Measurements from ENCODE around the gene SEC24B.

The SEC24B gene

DNA sequence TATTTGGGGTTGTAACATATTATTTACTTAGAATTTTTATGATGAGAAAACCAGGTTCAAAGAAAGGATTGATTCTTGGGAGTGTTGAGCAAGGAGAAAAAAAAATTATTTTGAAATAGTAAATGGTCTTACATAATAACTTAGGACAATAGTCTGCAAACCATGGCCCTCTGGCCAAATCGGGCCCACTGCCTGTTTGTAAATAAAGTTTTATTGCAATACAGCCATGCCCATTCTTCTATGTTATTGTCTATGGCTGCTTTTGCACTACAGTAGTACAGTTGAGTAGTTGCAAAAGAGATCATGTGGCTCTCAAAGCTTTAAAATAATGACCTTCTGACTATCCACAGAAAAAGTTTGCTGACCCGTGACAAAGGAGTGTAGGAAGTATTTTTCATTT, 63.3 kb downstream of the SEC24B start:
- no peak overlapping the region for H4K8ac ChIP-seq (ENCODE audit: low read depth, low read length)
- no peak overlapping the region for H2BK120ac ChIP-seq (ENCODE audit: low read depth, low read length)
- no peak overlapping the region for H3K9ac ChIP-seq (ENCODE audit: low read depth, low read length, poor library complexity)
- no CpG with 5 or more reads among the region's 2 CpGs for WGBS, 2 donors (ENCODE audit: extremely low coverage in 2 of 2, insufficient read length in 2 of 2, insufficient replicate concordance in 1 of 2)
- no peak for DNase-seq (ENCODE audit: low spot score)
- no peak overlapping the region for H2BK15ac ChIP-seq (ENCODE audit: low read length)
- H3K23ac ChIP-seq (ENCODE audit: low read depth, low read length, poor library complexity): no peak overlapping the region
- no peaks in the 10 kb centered on the region for H3K9me3 ChIP-seq (replicated peaks in 1 of 2; ENCODE audit: control insufficient read depth in 2 of 2, insufficient read depth in 1 of 2, low read depth in 1 of 2, low read length in 2 of 2)
- no peak overlapping the region for H3K27ac ChIP-seq (replicated peaks; ENCODE audit: low read length)
- no peak overlapping the region for H3K4me2 ChIP-seq (ENCODE audit: insufficient read depth, low read length, poor library complexity, severe bottlenecking)
- no peak overlapping the region for H2AFZ ChIP-seq (ENCODE audit: low read length)
- H3K79me1 ChIP-seq (ENCODE audit: low read depth, low read length): no peaks in the 10 kb centered on the region
- H3K14ac ChIP-seq (ENCODE audit: low read length): no peak overlapping the region
- no peak overlapping the region for H3K4me3 ChIP-seq (ENCODE audit: low read length in 2 of 2)
- no peak overlapping the region for H4K91ac ChIP-seq (ENCODE audit: low read depth, low read length, poor library complexity)
- no peaks in the 10 kb centered on the region for H3K27me3 ChIP-seq (ENCODE audit: control insufficient read depth in 3 of 3, insufficient read depth in 3 of 3, low read depth in 1 of 3, low read length in 3 of 3)
- no peak overlapping the region for H2AK5ac ChIP-seq (ENCODE audit: low read depth, low read length)
- H3K4ac ChIP-seq (ENCODE audit: low read length): no peak overlapping the region
- no peak overlapping the region for H2BK5ac ChIP-seq (ENCODE audit: low read length)
- no peak overlapping the region for H2BK12ac ChIP-seq (ENCODE audit: low read length)
- no peak overlapping the region for H3K18ac ChIP-seq (ENCODE audit: low read length)
- peaks cover 14 to 92% of the 10 kb centered on the region in 2 donors for H3K36me3 ChIP-seq (replicated peaks in 1 of 2; ENCODE audit: control insufficient read depth in 2 of 2, insufficient read depth in 2 of 2, low read length in 2 of 2)
- H3K4me1 ChIP-seq (ENCODE audit: control insufficient read depth in 2 of 2, insufficient read depth in 1 of 2, low read depth in 1 of 2, low read length in 2 of 2): peaks cover 0 to 1% of the 10 kb centered on the region in 2 donors

DNA sequence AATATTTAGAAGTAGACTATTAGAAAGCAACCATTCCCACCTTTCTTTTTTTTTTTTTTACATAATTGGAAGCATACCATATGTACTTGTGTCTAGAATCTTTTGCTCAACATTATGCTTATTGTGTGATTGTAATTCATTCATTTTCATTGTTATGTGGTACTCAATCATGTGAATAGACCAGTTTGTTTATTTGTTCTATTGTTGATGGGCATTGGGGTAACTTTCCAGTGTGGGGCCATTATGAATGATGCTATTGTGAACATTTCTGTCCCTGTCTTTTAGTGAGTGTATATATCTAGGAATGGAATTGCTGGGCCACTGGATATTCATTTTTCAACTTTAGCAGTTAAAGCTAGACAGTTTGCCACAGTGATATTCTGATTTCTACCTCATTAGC, 63.9 kb downstream of the SEC24B start:
- H3K14ac ChIP-seq (ENCODE audit: low read length): no peak overlapping the region
- H3K4me1 ChIP-seq (ENCODE audit: control insufficient read depth in 2 of 2, insufficient read depth in 1 of 2, low read depth in 1 of 2, low read length in 2 of 2): peaks cover 0 to 1% of the 10 kb centered on the region in 2 donors
- no peaks in the 10 kb centered on the region for H3K79me1 ChIP-seq (ENCODE audit: low read depth, low read length)
- H2AFZ ChIP-seq (ENCODE audit: low read length): no peak overlapping the region
- H2BK12ac ChIP-seq (ENCODE audit: low read length): no peak overlapping the region
- no peak overlapping the region for H2AK5ac ChIP-seq (ENCODE audit: low read depth, low read length)
- no peak for DNase-seq (ENCODE audit: low spot score)
- peaks cover 15 to 92% of the 10 kb centered on the region in 2 donors for H3K36me3 ChIP-seq (replicated peaks in 1 of 2; ENCODE audit: control insufficient read depth in 2 of 2, insufficient read depth in 2 of 2, low read length in 2 of 2)
- H3K4me2 ChIP-seq (ENCODE audit: insufficient read depth, low read length, poor library complexity, severe bottlenecking): no peak overlapping the region
- H3K4ac ChIP-seq (ENCODE audit: low read length): no peak overlapping the region
- no peak overlapping the region for H2BK120ac ChIP-seq (ENCODE audit: low read depth, low read length)
- H2BK5ac ChIP-seq (ENCODE audit: low read length): no peak overlapping the region
- no peak overlapping the region for H4K8ac ChIP-seq (ENCODE audit: low read depth, low read length)
- no peak overlapping the region for H2BK15ac ChIP-seq (ENCODE audit: low read length)
- H3K4me3 ChIP-seq (ENCODE audit: low read length in 2 of 2): no peak overlapping the region
- H3K9ac ChIP-seq (ENCODE audit: low read depth, low read length, poor library complexity): no peak overlapping the region
- no peak overlapping the region for H4K91ac ChIP-seq (ENCODE audit: low read depth, low read length, poor library complexity)
- H3K27me3 ChIP-seq (ENCODE audit: control insufficient read depth in 3 of 3, insufficient read depth in 3 of 3, low read depth in 1 of 3, low read length in 3 of 3): no peaks in the 10 kb centered on the region
- no peaks in the 10 kb centered on the region for H3K9me3 ChIP-seq (replicated peaks in 1 of 2; ENCODE audit: control insufficient read depth in 2 of 2, insufficient read depth in 1 of 2, low read depth in 1 of 2, low read length in 2 of 2)
- no peak overlapping the region for H3K23ac ChIP-seq (ENCODE audit: low read depth, low read length, poor library complexity)
- H3K18ac ChIP-seq (ENCODE audit: low read length): no peak overlapping the region
- H3K27ac ChIP-seq (replicated peaks; ENCODE audit: low read length): no peak overlapping the region

DNA sequence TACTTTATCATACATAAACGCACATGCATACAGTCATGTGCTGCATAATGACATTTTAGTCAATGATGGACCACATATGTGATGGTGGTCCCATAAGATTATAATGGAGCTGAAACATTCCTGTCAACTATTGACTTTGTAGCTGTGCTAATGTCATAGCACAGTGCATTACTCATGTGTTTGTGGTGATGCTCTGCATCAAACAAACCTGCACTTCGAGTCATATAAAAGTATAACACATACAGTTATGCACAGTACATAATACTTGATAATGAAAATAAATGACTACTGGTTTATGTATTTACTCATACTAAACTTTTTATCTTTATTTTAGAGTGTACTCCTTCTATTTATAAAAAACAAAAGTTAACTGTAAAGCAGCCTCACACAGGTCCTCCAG, 65.9 kb downstream of the SEC24B start:
- Histone ChIP-seq H2AFZ (ENCODE audit: low read length) (no peak overlapping the region), H3K4me2 (ENCODE audit: insufficient read depth, low read length, poor library complexity, severe bottlenecking) (no peak overlapping the region), H3K79me1 (ENCODE audit: low read depth, low read length) (no peaks in the 10 kb centered on the region), H4K91ac (ENCODE audit: low read depth, low read length, poor library complexity) (no peak overlapping the region), H2BK5ac (ENCODE audit: low read length) (no peak overlapping the region), H3K14ac (ENCODE audit: low read length) (no peak overlapping the region), H2BK12ac (ENCODE audit: low read length) (no peak overlapping the region), H2AK5ac (ENCODE audit: low read depth, low read length) (no peak overlapping the region), H3K4me1 (ENCODE audit: control insufficient read depth in 2 of 2, insufficient read depth in 1 of 2, low read depth in 1 of 2, low read length in 2 of 2) (peaks cover 0 to under 1% of the 10 kb centered on the region in 2 donors), H3K4me3 (ENCODE audit: low read length in 2 of 2) (no peak overlapping the region), H3K9me3 (replicated peaks in 1 of 2; ENCODE audit: control insufficient read depth in 2 of 2, insufficient read depth in 1 of 2, low read depth in 1 of 2, low read length in 2 of 2) (peaks cover 0 to 7% of the 10 kb centered on the region in 2 donors), H3K23ac (ENCODE audit: low read depth, low read length, poor library complexity) (no peak overlapping the region), H3K27me3 (ENCODE audit: control insufficient read depth in 3 of 3, insufficient read depth in 3 of 3, low read depth in 1 of 3, low read length in 3 of 3) (no peaks in the 10 kb centered on the region), H3K18ac (ENCODE audit: low read length) (no peak overlapping the region), H4K8ac (ENCODE audit: low read depth, low read length) (no peak overlapping the region), H3K36me3 (replicated peaks in 1 of 2; ENCODE audit: control insufficient read depth in 2 of 2, insufficient read depth in 2 of 2, low read length in 2 of 2) (peaks cover 14 to 92% of the 10 kb centered on the region in 2 donors), H2BK15ac (ENCODE audit: low read length) (no peak overlapping the region), H3K9ac (ENCODE audit: low read depth, low read length, poor library complexity) (no peak overlapping the region), H3K4ac (ENCODE audit: low read length) (no peak overlapping the region), H3K27ac (replicated peaks; ENCODE audit: low read length) (no peak overlapping the region), H2BK120ac (ENCODE audit: low read depth, low read length) (no peak overlapping the region)
- no CpG with 5 or more reads among the region's 2 CpGs for WGBS, 2 donors (ENCODE audit: extremely low coverage in 2 of 2, insufficient read length in 2 of 2, insufficient replicate concordance in 1 of 2)
- DNase-seq (ENCODE audit: low spot score): no peak

DNA sequence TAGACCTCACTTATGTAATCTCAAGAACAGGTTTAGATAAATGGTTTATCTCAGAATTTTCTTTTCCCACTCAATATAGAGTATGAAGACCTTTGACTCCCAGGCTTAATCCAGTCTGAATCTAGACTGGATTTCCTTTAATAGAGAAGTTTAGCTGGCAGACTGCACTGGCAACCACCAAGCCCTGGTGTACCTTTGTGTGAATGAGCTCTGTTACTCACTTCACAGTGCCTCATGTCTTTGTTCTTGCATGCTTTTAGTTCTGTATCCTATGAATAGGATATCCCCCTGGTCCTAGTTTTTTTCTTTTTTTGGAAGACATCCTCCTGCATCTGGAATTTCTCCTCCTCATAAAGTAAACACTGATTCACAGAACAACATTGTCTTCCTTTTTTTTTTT, 73.3 kb downstream of the SEC24B start:
- no peak overlapping the region for H3K23ac ChIP-seq (ENCODE audit: low read depth, low read length, poor library complexity)
- no peak overlapping the region for H3K18ac ChIP-seq (ENCODE audit: low read length)
- H2BK15ac ChIP-seq (ENCODE audit: low read length): no peak overlapping the region
- H2BK5ac ChIP-seq (ENCODE audit: low read length): no peak overlapping the region
- no peak overlapping the region for H2BK12ac ChIP-seq (ENCODE audit: low read length)
- H3K9ac ChIP-seq (ENCODE audit: low read depth, low read length, poor library complexity): no peak overlapping the region
- no peak overlapping the region for H3K4me2 ChIP-seq (ENCODE audit: insufficient read depth, low read length, poor library complexity, severe bottlenecking)
- no peak overlapping the region for H4K8ac ChIP-seq (ENCODE audit: low read depth, low read length)
- peaks cover 1 to 94% of the 10 kb centered on the region in 2 donors for H3K36me3 ChIP-seq (replicated peaks in 1 of 2; ENCODE audit: control insufficient read depth in 2 of 2, insufficient read depth in 2 of 2, low read length in 2 of 2)
- no peak overlapping the region for H2AFZ ChIP-seq (ENCODE audit: low read length)
- no peak overlapping the region for H3K4me3 ChIP-seq (ENCODE audit: low read length in 2 of 2)
- H3K27me3 ChIP-seq (ENCODE audit: control insufficient read depth in 3 of 3, insufficient read depth in 3 of 3, low read depth in 1 of 3, low read length in 3 of 3): no peaks in the 10 kb centered on the region
- H3K4me1 ChIP-seq (ENCODE audit: control insufficient read depth in 2 of 2, insufficient read depth in 1 of 2, low read depth in 1 of 2, low read length in 2 of 2): no peaks in the 10 kb centered on the region
- no peak overlapping the region for H3K14ac ChIP-seq (ENCODE audit: low read length)
- H2BK120ac ChIP-seq (ENCODE audit: low read depth, low read length): no peak overlapping the region
- DNase-seq (ENCODE audit: low spot score): no peak
- H3K79me1 ChIP-seq (ENCODE audit: low read depth, low read length): no peaks in the 10 kb centered on the region
- H2AK5ac ChIP-seq (ENCODE audit: low read depth, low read length): no peak overlapping the region
- H3K4ac ChIP-seq (ENCODE audit: low read length): no peak overlapping the region
- H3K9me3 ChIP-seq (replicated peaks in 1 of 2; ENCODE audit: control insufficient read depth in 2 of 2, insufficient read depth in 1 of 2, low read depth in 1 of 2, low read length in 2 of 2): peaks cover 0 to 19% of the 10 kb centered on the region in 2 donors
- H3K27ac ChIP-seq (replicated peaks; ENCODE audit: low read length): no peak overlapping the region
- H4K91ac ChIP-seq (ENCODE audit: low read depth, low read length, poor library complexity): no peak overlapping the region
